WTC11 (cell line): Measurements from ENCODE around the gene CADM1.

ENCODE experiments used
- ELF4 ChIP-seq: sonication (generic); formaldehyde crosslinking; IDR thresholded peaks from 2 replicates; pipeline ENCODE4 v1.8.1; 2022; ENCODE audit warnings: low read depth, mild to moderate bottlenecking, moderate library complexity, missing genetic modification reagents
- ESRRA ChIP-seq: sonication (generic); formaldehyde crosslinking; IDR thresholded peaks from 2 replicates; pipeline ENCODE4 v1.8.1; 2022; ENCODE audit warnings: mild to moderate bottlenecking, missing genetic modification reagents, borderline replicate concordance
- FOXJ3 ChIP-seq: sonication (generic); formaldehyde crosslinking; IDR thresholded peaks from 2 replicates; pipeline ENCODE4 v1.9.0; 2021; ENCODE audit warnings: missing genetic modification reagents, mild to moderate bottlenecking, borderline replicate concordance
- NFE2L1 ChIP-seq: sonication (generic); formaldehyde crosslinking; IDR thresholded peaks from 2 replicates; pipeline ENCODE4 v1.8.1; 2023; ENCODE audit warnings: missing genetic modification reagents
- SOX15 ChIP-seq: fragments of 250-450 bp; sonication (Bioruptor Pico); IDR thresholded peaks from 2 replicates; pipeline ENCODE4 v1.9.0; 2021; ENCODE audit warnings: mild to moderate bottlenecking
- SP1 ChIP-seq: sonication (generic); formaldehyde crosslinking; conservative IDR thresholded peaks from 2 replicates; pipeline ENCODE4 v1.8.1; 2022; ENCODE audit warnings: missing genetic modification reagents
- TEAD1 ChIP-seq: sonication (generic); formaldehyde crosslinking; IDR thresholded peaks from 2 replicates; pipeline ENCODE4 v1.8.0; 2022; ENCODE audit warnings: mild to moderate bottlenecking, missing genetic modification reagents
- ZBTB21 ChIP-seq: sonication (generic); formaldehyde crosslinking; IDR thresholded peaks from 2 replicates; pipeline ENCODE4 v1.8.1; 2023; ENCODE audit warnings: mild to moderate bottlenecking, missing genetic modification reagents, borderline replicate concordance
- TF ChIP-seq, protein P1 (sequence below): fragments of 200-600 bp; IDR thresholded peaks from 2 replicates; pipeline ENCODE4 v1.8.0; 2022; ENCODE audit warnings: antibody characterized with exemption
- TF ChIP-seq, protein P2 (sequence below): fragments of 250-450 bp; sonication (Bioruptor Pico); IDR thresholded peaks from 2 replicates; pipeline ENCODE4 v1.8.0; 2021; ENCODE audit warnings: mild to moderate bottlenecking
- TF ChIP-seq, protein P3 (sequence below): sonication (generic); formaldehyde crosslinking; IDR thresholded peaks from 2 replicates; pipeline ENCODE4 v1.8.0; 2022; ENCODE audit warnings: mild to moderate bottlenecking, missing genetic modification reagents
- TF ChIP-seq, protein P4 (sequence below): sonication (generic); formaldehyde crosslinking; IDR thresholded peaks from 2 replicates; pipeline ENCODE4 v1.8.1; 2022; ENCODE audit warnings: low read depth, missing genetic modification reagents, borderline replicate concordance
- TF ChIP-seq, protein P5 (sequence below): sonication (generic); formaldehyde crosslinking; IDR thresholded peaks from 2 replicates; pipeline ENCODE4 v1.8.0; 2022; ENCODE audit warnings: mild to moderate bottlenecking, missing genetic modification reagents
- TF ChIP-seq, protein P6 (sequence below): sonication (generic); formaldehyde crosslinking; IDR thresholded peaks from 2 replicates; pipeline ENCODE4 v1.8.0; 2022; ENCODE audit warnings: mild to moderate bottlenecking, missing genetic modification reagents

DNA sequence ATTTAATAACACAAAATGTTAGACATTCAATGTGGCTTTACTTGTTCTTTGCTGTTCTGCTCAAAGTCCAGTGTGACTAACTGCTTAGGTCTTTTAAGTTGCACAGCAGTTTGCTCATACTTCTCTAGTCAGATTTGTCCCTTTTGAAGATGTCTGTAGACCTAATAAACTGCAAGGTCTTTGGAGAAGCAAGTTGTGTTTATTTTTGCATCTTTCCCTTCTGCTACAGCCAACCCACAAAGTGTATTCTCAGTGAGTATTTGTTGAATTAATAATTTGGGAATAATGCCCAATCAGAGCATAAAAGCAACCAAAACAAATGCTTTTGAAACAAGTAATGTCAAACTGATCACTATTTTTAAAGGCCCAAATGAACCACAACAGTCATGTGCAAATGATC lies 312.5 kb downstream of the CADM1 start:
- TF ChIP-seq, protein P1, sequence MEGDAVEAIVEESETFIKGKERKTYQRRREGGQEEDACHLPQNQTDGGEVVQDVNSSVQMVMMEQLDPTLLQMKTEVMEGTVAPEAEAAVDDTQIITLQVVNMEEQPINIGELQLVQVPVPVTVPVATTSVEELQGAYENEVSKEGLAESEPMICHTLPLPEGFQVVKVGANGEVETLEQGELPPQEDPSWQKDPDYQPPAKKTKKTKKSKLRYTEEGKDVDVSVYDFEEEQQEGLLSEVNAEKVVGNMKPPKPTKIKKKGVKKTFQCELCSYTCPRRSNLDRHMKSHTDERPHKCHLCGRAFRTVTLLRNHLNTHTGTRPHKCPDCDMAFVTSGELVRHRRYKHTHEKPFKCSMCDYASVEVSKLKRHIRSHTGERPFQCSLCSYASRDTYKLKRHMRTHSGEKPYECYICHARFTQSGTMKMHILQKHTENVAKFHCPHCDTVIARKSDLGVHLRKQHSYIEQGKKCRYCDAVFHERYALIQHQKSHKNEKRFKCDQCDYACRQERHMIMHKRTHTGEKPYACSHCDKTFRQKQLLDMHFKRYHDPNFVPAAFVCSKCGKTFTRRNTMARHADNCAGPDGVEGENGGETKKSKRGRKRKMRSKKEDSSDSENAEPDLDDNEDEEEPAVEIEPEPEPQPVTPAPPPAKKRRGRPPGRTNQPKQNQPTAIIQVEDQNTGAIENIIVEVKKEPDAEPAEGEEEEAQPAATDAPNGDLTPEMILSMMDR: no peak
- TF ChIP-seq NFE2L1 (CRISPR knock-in tag) (no peak), ESRRA (no peak), SOX15 (CRISPR knock-in tag) (no peak), FOXJ3 (CRISPR knock-in tag) (no peak), ZBTB21 (CRISPR knock-in tag) (no peak), ELF4 (CRISPR knock-in tag) (no peak), SP1 (CRISPR knock-in tag) (no peak), TEAD1 (no peak)
- TF ChIP-seq, protein P2, sequence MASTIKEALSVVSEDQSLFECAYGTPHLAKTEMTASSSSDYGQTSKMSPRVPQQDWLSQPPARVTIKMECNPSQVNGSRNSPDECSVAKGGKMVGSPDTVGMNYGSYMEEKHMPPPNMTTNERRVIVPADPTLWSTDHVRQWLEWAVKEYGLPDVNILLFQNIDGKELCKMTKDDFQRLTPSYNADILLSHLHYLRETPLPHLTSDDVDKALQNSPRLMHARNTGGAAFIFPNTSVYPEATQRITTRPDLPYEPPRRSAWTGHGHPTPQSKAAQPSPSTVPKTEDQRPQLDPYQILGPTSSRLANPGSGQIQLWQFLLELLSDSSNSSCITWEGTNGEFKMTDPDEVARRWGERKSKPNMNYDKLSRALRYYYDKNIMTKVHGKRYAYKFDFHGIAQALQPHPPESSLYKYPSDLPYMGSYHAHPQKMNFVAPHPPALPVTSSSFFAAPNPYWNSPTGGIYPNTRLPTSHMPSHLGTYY (CRISPR knock-in tag): no peak
- TF ChIP-seq, protein P3, sequence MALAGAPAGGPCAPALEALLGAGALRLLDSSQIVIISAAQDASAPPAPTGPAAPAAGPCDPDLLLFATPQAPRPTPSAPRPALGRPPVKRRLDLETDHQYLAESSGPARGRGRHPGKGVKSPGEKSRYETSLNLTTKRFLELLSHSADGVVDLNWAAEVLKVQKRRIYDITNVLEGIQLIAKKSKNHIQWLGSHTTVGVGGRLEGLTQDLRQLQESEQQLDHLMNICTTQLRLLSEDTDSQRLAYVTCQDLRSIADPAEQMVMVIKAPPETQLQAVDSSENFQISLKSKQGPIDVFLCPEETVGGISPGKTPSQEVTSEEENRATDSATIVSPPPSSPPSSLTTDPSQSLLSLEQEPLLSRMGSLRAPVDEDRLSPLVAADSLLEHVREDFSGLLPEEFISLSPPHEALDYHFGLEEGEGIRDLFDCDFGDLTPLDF: no peak
- TF ChIP-seq, protein P4, sequence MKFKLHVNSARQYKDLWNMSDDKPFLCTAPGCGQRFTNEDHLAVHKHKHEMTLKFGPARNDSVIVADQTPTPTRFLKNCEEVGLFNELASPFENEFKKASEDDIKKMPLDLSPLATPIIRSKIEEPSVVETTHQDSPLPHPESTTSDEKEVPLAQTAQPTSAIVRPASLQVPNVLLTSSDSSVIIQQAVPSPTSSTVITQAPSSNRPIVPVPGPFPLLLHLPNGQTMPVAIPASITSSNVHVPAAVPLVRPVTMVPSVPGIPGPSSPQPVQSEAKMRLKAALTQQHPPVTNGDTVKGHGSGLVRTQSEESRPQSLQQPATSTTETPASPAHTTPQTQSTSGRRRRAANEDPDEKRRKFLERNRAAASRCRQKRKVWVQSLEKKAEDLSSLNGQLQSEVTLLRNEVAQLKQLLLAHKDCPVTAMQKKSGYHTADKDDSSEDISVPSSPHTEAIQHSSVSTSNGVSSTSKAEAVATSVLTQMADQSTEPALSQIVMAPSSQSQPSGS (CRISPR knock-in tag): no peak
- TF ChIP-seq, protein P5, sequence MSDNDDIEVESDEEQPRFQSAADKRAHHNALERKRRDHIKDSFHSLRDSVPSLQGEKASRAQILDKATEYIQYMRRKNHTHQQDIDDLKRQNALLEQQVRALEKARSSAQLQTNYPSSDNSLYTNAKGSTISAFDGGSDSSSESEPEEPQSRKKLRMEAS: no peak
- TF ChIP-seq, protein P6, sequence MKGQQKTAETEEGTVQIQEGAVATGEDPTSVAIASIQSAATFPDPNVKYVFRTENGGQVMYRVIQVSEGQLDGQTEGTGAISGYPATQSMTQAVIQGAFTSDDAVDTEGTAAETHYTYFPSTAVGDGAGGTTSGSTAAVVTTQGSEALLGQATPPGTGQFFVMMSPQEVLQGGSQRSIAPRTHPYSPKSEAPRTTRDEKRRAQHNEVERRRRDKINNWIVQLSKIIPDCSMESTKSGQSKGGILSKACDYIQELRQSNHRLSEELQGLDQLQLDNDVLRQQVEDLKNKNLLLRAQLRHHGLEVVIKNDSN (CRISPR knock-in tag): no peak
